HepG2 (cell line): ENCODE results near the gene NPPB. TPM values are rescaled to one million over a fixed set of nuclear protein-coding genes. Genes with fewer than 3 reads are reported as not detected.
A peak's percentile ranks its signal among the peaks of the same experiment; 100 is the strongest.

Experiments
- CHD2 ChIP-seq: IDR thresholded peaks from 2 replicates; pipeline ENCODE4 v1.6.1; 2011; ENCODE audit warnings: low read depth, low read length, improper control_type of control experiment
- HOXA9 ChIP-seq: sonication (generic); formaldehyde crosslinking; IDR thresholded peaks from 2 replicates; pipeline ENCODE4 v1.8.1; 2022; ENCODE audit warnings: missing genetic modification reagents, mild to moderate bottlenecking, moderate library complexity, borderline replicate concordance
- ZNF274 ChIP-seq: sonication (generic); formaldehyde crosslinking; IDR thresholded peaks from 2 replicates; pipeline ENCODE4 v1.5.1; 2020; ENCODE audit warnings: mild to moderate bottlenecking, missing genetic modification reagents
- polyA plus RNA-seq, 8 experiments: library from polyadenylated mRNA; depleted of rRNA in 3 of 8; stranded (reverse) in 7 of 8; unstranded in 1 of 8; fragments of >200 nt; fragmentation: Illumina TruSeq in 4 of 8; extraction: Trizol in 4 of 8; gene quantifications; 2 replicates each; pipeline versions ENCODE4 v1.2.1 to v1.2.3, GENCODE V29; 2011 to 2016; ENCODE audit warnings: low read depth in 4 of 8, missing spikeins in 1 of 8, mixed read lengths in 1 of 8; ENCODE audit not compliant: insufficient read depth in 1 of 8
- total RNA-seq, 5 experiments: library from RNA; depleted of rRNA; stranded (reverse); fragments of >200 nt; fragmentation: Illumina TruSeq; extraction: Trizol; gene quantifications; 2 replicates each; pipeline ENCODE4 v1.2.3, GENCODE V29; 2016; ENCODE audit warnings: low read depth in 1 of 5
- TF ChIP-seq, protein P1 (sequence below): sonication (generic); formaldehyde crosslinking; IDR thresholded peaks from 2 replicates; pipeline ENCODE4 v1.5.0; 2020; ENCODE audit warnings: mild to moderate bottlenecking, missing genetic modification reagents
- TF ChIP-seq, protein P2 (sequence below), 2 experiments: sonication (generic) in 1 of 2; formaldehyde crosslinking in 1 of 2; IDR thresholded peaks; 2 replicates each; pipeline versions ENCODE4 v1.6.1 to v1.9.0; 2014 to 2022; ENCODE audit warnings: antibody characterized with exemption in 1 of 2, borderline replicate concordance in 1 of 2, inconsistent platforms in 1 of 2, low read depth in 1 of 2, missing genetic modification reagents in 1 of 2
- TF ChIP-seq, protein P3 (sequence below): sonication (generic); formaldehyde crosslinking; IDR thresholded peaks from 2 replicates; pipeline ENCODE4 v1.4.0; 2020; ENCODE audit warnings: missing genetic modification reagents

The NPPB gene
- total and polyA plus RNA-seq, 2 of the 13 experiments (the other 11 are each of a cell fraction or from before 2014, with no cell fraction given): 1.9 TPM; not detected in 1

DNA sequence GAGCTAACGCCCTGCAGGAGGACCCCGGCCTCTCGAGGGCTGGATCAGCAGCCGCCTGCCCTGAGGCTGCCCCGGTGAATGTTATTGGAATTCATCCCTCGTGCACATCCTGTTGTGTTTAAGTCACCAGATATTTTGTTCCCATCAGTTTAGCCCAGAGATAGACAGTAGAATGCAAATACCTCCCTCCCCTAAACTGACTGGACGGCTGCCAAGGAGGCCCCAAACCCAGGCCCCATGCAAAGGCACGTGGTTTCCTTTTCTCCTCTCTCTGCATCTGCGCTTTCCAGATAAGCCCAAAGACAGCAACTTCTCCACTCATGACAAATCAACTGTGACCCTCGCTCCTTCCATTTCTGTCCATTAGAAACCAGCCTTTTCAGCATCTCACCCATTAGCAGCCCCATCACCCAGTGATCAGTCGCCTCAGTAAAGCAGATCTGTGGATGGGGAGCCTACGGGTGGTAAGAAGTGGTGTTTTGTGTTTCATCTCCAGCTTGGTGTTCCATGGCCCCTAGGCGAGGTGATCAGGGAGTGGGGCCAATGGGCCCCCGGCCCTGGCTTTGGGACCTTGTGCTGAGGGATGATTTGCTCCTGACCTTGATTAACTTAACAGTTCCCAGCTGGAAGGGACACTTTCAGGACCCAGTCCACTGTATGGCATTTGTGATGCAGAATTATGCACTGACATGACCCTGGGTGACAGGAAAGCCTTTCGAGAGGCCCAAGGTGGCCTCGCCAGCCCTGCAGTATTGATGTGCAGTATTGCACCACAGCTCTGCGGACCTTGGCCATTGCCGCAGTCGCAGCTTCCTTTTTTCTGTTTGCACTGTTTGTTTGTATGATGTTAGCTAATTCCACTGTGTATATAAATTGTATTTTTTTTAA is 16.3 kb downstream of the NPPB start (continued):
- TF ChIP-seq HOXA9 (CRISPR knock-in tag) (no peak), CHD2 (no peak), ZNF274 (no peak; the same call in none of the 2 replicates)
- TF ChIP-seq, protein P1, sequence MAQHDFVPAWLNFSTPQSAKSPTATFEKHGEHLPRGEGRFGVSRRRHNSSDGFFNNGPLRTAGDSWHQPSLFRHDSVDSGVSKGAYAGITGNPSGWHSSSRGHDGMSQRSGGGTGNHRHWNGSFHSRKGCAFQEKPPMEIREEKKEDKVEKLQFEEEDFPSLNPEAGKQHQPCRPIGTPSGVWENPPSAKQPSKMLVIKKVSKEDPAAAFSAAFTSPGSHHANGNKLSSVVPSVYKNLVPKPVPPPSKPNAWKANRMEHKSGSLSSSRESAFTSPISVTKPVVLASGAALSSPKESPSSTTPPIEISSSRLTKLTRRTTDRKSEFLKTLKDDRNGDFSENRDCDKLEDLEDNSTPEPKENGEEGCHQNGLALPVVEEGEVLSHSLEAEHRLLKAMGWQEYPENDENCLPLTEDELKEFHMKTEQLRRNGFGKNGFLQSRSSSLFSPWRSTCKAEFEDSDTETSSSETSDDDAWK (CRISPR knock-in tag): no peak
- TF ChIP-seq, protein P2, sequence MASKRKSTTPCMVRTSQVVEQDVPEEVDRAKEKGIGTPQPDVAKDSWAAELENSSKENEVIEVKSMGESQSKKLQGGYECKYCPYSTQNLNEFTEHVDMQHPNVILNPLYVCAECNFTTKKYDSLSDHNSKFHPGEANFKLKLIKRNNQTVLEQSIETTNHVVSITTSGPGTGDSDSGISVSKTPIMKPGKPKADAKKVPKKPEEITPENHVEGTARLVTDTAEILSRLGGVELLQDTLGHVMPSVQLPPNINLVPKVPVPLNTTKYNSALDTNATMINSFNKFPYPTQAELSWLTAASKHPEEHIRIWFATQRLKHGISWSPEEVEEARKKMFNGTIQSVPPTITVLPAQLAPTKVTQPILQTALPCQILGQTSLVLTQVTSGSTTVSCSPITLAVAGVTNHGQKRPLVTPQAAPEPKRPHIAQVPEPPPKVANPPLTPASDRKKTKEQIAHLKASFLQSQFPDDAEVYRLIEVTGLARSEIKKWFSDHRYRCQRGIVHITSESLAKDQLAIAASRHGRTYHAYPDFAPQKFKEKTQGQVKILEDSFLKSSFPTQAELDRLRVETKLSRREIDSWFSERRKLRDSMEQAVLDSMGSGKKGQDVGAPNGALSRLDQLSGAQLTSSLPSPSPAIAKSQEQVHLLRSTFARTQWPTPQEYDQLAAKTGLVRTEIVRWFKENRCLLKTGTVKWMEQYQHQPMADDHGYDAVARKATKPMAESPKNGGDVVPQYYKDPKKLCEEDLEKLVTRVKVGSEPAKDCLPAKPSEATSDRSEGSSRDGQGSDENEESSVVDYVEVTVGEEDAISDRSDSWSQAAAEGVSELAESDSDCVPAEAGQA (IDR thresholded peaks at IDR 0.05; ENCODE audit: low read depth): 0 out of 2 replicates have a peak, but pooled peaks have one; percentile 46
- TF ChIP-seq, protein P2 (CRISPR knock-in tag; IDR thresholded peaks at IDR 0.05; ENCODE audit: borderline replicate concordance): no peak
- TF ChIP-seq, protein P3, sequence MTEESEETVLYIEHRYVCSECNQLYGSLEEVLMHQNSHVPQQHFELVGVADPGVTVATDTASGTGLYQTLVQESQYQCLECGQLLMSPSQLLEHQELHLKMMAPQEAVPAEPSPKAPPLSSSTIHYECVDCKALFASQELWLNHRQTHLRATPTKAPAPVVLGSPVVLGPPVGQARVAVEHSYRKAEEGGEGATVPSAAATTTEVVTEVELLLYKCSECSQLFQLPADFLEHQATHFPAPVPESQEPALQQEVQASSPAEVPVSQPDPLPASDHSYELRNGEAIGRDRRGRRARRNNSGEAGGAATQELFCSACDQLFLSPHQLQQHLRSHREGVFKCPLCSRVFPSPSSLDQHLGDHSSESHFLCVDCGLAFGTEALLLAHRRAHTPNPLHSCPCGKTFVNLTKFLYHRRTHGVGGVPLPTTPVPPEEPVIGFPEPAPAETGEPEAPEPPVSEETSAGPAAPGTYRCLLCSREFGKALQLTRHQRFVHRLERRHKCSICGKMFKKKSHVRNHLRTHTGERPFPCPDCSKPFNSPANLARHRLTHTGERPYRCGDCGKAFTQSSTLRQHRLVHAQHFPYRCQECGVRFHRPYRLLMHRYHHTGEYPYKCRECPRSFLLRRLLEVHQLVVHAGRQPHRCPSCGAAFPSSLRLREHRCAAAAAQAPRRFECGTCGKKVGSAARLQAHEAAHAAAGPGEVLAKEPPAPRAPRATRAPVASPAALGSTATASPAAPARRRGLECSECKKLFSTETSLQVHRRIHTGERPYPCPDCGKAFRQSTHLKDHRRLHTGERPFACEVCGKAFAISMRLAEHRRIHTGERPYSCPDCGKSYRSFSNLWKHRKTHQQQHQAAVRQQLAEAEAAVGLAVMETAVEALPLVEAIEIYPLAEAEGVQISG (CRISPR knock-in tag): peak; percentile 71
